ENCODE measurements around the gene RASSF6. TPM values are rescaled to one million over a fixed set of nuclear protein-coding genes. Genes with fewer than 3 reads are reported as not detected.

RASSF6 gene
- total and polyA plus RNA-seq, 2 donors (not counting 1 experiment from before 2014, with no cell fraction given) = under 0.01 to 0.01 TPM

DNA sequence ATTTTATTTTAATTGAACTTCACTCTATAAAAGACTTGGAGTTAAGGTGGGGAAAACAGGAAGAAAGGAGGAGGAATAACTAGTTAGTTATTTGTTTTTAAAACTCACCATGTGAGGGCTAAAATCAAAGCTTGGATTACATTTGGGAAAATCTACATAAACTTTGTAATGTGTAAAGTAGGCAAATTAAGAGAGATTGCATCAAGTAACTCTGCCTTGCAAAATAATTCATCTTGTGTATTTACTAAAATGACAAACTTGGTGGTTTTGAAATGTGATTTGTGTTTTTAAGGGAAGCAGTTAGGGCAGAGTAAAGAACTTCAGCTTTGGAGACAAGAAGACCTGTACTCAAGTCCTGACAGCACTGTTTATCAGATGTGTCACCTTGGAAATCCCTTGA, 43.3 kb upstream of the RASSF6 start:
- TF ChIP-seq, protein P1, sequence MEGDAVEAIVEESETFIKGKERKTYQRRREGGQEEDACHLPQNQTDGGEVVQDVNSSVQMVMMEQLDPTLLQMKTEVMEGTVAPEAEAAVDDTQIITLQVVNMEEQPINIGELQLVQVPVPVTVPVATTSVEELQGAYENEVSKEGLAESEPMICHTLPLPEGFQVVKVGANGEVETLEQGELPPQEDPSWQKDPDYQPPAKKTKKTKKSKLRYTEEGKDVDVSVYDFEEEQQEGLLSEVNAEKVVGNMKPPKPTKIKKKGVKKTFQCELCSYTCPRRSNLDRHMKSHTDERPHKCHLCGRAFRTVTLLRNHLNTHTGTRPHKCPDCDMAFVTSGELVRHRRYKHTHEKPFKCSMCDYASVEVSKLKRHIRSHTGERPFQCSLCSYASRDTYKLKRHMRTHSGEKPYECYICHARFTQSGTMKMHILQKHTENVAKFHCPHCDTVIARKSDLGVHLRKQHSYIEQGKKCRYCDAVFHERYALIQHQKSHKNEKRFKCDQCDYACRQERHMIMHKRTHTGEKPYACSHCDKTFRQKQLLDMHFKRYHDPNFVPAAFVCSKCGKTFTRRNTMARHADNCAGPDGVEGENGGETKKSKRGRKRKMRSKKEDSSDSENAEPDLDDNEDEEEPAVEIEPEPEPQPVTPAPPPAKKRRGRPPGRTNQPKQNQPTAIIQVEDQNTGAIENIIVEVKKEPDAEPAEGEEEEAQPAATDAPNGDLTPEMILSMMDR (conservative IDR thresholded peaks at IDR 0.05 in 1 of 2, IDR thresholded peaks at IDR 0.05 in 1 of 2; ENCODE audit: low read depth in 1 of 2, low read length in 2 of 2) = no peak
- no peak for TF ChIP-seq EZH2 (IDR thresholded peaks at IDR 0.05; ENCODE audit: low read length, missing control alignments)
- H3K4me2 ChIP-seq (ENCODE audit: extremely low read depth, insufficient read depth, low read length) = no peak overlapping the region
- no peaks in the 10 kb centered on the region for H3K27me3 ChIP-seq (ENCODE audit: control insufficient read depth, insufficient read depth, low read length)
- no peak overlapping the region for H3K9ac ChIP-seq (ENCODE audit: insufficient read depth, low read length)
- no peak overlapping the region for H3K4me3 ChIP-seq (replicated peaks in 1 of 4; ENCODE audit: control extremely low read depth in 1 of 4, insufficient read depth in 1 of 4, low read depth in 3 of 4, low read length in 4 of 4)
- H3K79me2 ChIP-seq (ENCODE audit: control insufficient read depth, insufficient read depth, low read length) = no peaks in the 10 kb centered on the region
- no peaks in the 10 kb centered on the region for H3K9me3 ChIP-seq (ENCODE audit: control insufficient read depth, insufficient read depth, low read depth, low read length)
- H2AFZ ChIP-seq (ENCODE audit: low read length) = no peak overlapping the region
- H3K36me3 ChIP-seq (ENCODE audit: control insufficient read depth, insufficient read depth, low read length) = no peaks in the 10 kb centered on the region
- no peaks in the 10 kb centered on the region for H4K20me1 ChIP-seq (ENCODE audit: control insufficient read depth, extremely low read depth, insufficient read depth, low read length)
- no peak overlapping the region for H3K27ac ChIP-seq (ENCODE audit: insufficient read depth, low read length)
- DNase-seq (ENCODE audit: low read depth in 2 of 2) = no peak
- no peaks in the 10 kb centered on the region for H3K4me1 ChIP-seq (ENCODE audit: control insufficient read depth, extremely low read depth, insufficient read depth, low read length)

DNA sequence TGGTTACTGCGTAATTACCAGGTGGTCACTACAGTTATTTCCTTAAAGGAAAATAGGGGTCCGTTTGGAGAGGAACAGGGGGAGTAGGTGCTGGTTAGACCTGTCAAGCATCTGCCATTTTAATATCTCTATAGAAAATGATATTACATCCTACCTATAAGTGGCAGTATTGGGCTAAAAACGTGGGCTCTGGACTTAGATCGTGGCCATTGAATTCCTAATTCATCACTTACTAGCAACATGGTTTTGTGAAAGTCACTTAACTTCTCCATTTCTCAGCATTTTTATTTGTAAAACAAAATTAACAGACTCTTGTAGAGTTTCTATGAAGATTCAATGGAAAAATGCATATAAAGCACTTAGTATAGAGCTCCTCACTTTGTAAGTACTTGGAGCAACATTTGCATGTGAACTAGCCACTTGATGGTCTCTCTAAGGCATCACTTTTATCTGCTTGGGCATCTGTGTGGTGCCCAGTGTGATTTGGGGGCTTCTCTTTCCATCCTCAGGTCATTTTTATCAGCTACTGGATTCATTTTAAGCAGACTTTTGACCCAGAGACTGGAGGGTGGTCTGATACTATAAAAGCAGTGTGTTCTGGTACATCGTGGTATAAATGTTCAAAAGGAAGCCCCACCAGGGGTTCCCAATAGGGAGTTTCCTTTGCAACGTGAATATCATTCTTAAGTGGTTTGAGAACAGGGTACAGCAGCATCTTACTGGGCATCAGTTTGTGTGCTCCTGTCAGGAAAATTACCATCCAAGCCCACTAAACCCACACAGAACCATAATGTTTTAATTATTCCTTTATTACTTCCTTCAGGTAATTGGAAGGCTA, 42.7 kb upstream of the RASSF6 start:
- Histone ChIP-seq H3K4me1 (ENCODE audit: control insufficient read depth, extremely low read depth, insufficient read depth, low read length) (no peaks in the 10 kb centered on the region), H3K4me3 (replicated peaks in 1 of 4; ENCODE audit: control extremely low read depth in 1 of 4, insufficient read depth in 1 of 4, low read depth in 3 of 4, low read length in 4 of 4) (no peak overlapping the region), H4K20me1 (ENCODE audit: control insufficient read depth, extremely low read depth, insufficient read depth, low read length) (no peaks in the 10 kb centered on the region), H3K27ac (ENCODE audit: insufficient read depth, low read length) (peak overlapping the region; percentile 26), H3K4me2 (ENCODE audit: extremely low read depth, insufficient read depth, low read length) (no peak overlapping the region), H3K9me3 (ENCODE audit: control insufficient read depth, insufficient read depth, low read depth, low read length) (no peaks in the 10 kb centered on the region), H3K9ac (ENCODE audit: insufficient read depth, low read length) (no peak overlapping the region), H3K79me2 (ENCODE audit: control insufficient read depth, insufficient read depth, low read length) (no peaks in the 10 kb centered on the region), H3K27me3 (ENCODE audit: control insufficient read depth, insufficient read depth, low read length) (no peaks in the 10 kb centered on the region), H2AFZ (ENCODE audit: low read length) (no peak overlapping the region), H3K36me3 (ENCODE audit: control insufficient read depth, insufficient read depth, low read length) (no peaks in the 10 kb centered on the region)
- no peak for TF ChIP-seq EZH2 (IDR thresholded peaks at IDR 0.05; ENCODE audit: low read length, missing control alignments)
- TF ChIP-seq, protein P1 (conservative IDR thresholded peaks at IDR 0.05 in 1 of 2, IDR thresholded peaks at IDR 0.05 in 1 of 2; ENCODE audit: low read depth in 1 of 2, low read length in 2 of 2) = peak; percentile 50 to 57
- peak; percentile 60 to 83 for DNase-seq (ENCODE audit: low read depth in 2 of 2)

DNA sequence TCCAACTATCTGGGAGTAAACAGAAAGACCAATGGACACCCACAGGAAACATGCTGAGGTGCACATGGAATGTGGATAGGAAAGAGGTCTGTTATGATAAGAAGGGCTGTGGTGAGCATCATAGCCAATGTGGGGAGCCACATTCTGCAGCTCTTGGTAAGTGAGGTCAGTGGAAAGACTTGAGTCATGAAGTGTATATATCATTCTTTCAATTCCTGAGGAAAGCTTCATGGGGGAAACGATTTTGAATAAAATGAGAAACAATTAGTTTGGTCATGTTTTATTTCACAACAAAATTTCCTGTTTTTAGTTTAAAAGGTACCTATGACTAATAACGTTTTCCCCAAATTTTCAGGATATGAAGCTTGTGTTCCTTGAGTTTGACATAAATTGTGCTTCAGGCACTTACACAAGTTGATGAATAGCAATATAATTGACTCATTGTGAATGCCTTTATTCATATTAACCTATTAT, 41.4 kb upstream of the RASSF6 start:
- Histone ChIP-seq H3K36me3 (ENCODE audit: control insufficient read depth, insufficient read depth, low read length) (no peaks in the 10 kb centered on the region), H3K9ac (ENCODE audit: insufficient read depth, low read length) (no peak overlapping the region), H3K27me3 (ENCODE audit: control insufficient read depth, insufficient read depth, low read length) (no peaks in the 10 kb centered on the region), H3K4me2 (ENCODE audit: extremely low read depth, insufficient read depth, low read length) (no peak overlapping the region), H2AFZ (ENCODE audit: low read length) (no peak overlapping the region), H3K27ac (ENCODE audit: insufficient read depth, low read length) (peak overlapping the region; percentile 26), H3K4me1 (ENCODE audit: control insufficient read depth, extremely low read depth, insufficient read depth, low read length) (no peaks in the 10 kb centered on the region), H4K20me1 (ENCODE audit: control insufficient read depth, extremely low read depth, insufficient read depth, low read length) (no peaks in the 10 kb centered on the region), H3K79me2 (ENCODE audit: control insufficient read depth, insufficient read depth, low read length) (no peaks in the 10 kb centered on the region), H3K4me3 (replicated peaks in 1 of 4; ENCODE audit: control extremely low read depth in 1 of 4, insufficient read depth in 1 of 4, low read depth in 3 of 4, low read length in 4 of 4) (no peak overlapping the region), H3K9me3 (ENCODE audit: control insufficient read depth, insufficient read depth, low read depth, low read length) (no peaks in the 10 kb centered on the region)
- peak; percentile 78 to 100 for DNase-seq (ENCODE audit: low read depth in 2 of 2)
- TF ChIP-seq EZH2 (IDR thresholded peaks at IDR 0.05; ENCODE audit: low read length, missing control alignments) = no peak
- TF ChIP-seq, protein P1 (conservative IDR thresholded peaks at IDR 0.05 in 1 of 2, IDR thresholded peaks at IDR 0.05 in 1 of 2; ENCODE audit: low read depth in 1 of 2, low read length in 2 of 2) = no peak
